ENCODE results near the gene TTC39C.

Gene TTC39C

DNA sequence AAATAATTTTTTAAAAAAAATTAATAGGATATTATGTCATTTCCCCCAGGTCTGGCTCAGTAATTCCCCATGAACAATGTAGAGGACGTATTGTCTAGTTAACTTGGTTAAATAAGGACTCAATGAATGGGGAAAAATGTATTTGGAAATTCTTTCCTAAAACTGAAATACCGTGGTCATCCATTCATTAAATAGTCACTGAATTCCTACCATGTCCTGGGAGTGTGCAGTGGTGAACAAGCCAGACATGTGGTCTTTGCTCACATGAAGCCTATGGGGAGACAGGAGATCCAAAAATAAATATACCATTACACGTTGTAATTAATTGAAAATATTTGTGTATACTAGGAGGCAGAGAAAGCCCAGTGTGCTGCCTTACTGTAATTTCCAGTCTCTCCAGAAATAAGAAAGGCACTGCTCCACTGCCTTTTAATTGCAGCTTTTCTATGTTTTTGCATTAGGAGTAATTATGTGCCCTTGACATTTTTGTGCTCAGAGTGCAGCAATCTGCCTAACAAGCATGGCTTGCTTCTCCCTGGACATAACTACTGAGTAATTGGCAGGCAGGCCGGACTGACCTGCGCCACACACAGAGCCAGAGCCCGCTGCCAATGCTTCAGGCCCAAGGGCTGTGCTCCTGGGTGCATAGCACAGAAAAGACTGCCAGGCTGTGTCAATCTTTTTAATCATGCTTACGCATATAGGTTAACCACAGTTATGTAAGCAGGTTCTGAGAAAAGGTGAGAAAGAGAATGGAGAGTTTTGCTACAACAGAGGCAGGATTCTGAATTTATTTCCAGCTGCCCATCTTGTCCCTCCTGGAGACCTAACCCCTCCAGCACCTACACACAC lies 22.2 kb upstream of the TTC39C start:
- no peak for DNase-seq

- DNase-seq, result no peak
Observed at GRCh38 chr18:23992941-23993280, 21.6 kb upstream of the TTC39C start.

- DNase-seq, result peak; percentile 39
Observed at GRCh38 chr18:23994361-23994902, 20.1 kb upstream of the TTC39C start.

- DNase-seq, result no peak
Observed at GRCh38 chr18:23995180-23995579, 19.4 kb upstream of the TTC39C start.

DNA sequence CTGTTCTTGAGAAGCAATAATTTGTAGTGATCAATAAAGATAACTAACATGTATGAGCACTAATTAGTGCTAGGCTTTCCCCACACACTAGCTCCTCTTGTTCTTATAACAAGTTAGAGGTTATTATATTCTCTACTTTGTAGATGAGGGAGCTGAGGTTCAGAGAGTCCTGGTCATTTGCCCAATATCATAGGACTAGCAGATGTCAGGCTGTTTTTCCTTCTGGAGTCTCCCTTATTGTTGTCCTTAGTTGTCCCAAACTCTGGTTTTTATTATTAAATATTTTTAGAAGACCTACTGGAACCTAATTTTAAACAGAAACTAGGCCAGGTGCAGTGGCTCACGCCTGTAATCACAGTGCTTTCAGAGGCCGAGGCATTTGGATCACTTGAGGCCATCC lies 16.5 kb upstream of the TTC39C start:
- DNase-seq, result no peak

DNA sequence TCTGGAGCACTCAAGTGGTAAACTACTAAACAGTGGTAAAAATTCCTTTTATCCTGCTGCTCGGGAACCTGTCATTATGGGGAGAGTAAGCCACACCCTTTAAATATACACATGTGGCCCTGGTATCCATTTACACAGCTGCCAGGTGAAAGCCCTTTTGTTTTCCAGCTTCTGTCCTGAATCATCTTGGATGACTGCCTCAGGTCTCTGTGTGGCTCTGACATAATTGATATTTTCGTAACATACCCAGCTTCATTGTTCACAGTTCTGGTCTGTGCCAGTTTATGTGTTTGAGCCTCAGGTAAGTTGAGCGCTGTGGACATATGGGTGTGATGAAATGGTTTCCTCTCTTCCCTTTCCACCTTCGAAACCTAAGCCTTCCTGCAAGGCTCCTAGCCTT lies 15.7 kb upstream of the TTC39C start:
- DNase-seq, result no peak

DNA sequence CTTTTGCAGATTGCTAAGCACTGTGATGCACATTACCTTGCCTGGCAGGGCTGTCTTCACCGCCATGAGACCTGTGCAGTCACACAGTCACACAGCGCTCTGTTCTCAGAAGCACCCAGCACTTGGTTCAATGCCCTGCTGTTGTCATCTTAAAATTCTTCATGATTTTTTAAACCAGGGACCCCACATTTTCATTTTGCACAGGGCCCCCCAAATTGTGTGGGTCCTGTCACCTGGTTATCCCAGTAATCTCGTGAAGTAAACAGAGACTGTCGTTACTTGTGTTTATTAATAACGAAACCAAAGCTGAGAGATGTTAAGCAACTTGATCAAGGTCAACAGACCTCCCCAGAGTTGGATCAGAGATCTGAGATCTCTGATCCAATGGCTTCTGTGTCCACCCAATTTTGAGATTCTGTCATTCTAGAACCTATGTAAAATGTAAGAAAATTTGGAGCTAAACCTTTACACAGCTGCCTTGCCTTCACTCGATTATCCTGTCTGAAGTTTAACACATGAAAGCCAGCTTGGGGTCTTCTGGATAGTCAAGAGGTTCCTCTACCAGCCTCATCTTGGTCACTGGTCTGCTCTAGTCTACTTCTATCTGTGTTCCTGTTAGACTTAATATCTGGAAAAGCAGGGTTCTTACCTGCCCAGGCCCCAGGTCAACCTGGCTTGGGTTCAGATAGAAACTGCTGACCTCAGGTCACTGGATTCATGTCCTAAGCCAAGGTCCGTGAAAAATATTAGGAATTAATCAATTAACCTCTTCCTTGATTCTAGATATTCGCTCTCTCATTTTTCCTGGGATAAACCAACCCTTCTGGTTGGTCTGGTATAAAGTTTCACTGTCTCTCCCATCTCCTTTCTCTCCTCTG lies 13.7 kb upstream of the TTC39C start:
- DNase-seq, result no peak

DNA sequence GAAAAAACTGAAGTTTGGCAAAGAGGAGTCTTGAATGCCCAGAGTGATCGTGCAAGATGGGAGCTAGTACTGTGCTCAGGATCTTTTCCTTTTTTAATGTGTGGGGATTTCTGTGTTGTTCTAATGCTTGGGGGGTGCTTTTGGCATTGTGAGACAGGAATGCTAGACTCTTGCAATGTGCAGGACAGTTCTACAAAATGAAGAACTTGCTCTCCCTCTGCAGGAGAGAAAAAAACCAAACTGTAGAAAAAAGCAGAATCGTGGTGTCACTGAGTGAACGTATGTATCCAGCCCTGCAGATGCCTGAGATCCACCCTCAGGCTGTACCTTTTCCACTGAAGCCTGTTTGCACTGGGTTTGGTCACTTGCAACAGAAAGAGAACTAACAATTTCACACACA lies 12.1 kb upstream of the TTC39C start:
- DNase-seq, result no peak

DNA sequence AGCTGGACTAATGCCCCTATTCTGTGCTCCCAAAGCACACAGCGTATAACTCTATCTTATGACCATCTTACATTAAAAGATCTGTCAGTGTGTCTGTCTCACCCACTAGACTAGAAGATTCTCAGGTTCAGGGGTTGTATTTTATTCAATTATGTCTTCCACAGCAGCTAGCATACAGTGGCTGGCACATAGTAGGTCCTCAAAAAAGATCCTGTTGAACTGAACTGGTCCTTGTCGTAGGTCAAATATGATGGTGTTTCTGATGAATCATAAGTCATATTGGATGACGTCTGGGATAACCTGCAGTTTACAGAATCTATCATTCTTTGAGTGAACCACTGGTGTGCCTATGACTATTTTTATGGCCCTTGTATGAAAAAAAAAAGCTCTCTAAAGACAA lies 11.3 kb upstream of the TTC39C start:
- no peak for DNase-seq

GRCh38 chr18:24003903-24004640 lies 10.5 kb upstream of the TTC39C start:
- DNase-seq, result no peak

- no peak for DNase-seq
Observed at GRCh38 chr18:24006712-24007313, 7.7 kb upstream of the TTC39C start.

GRCh38 chr18:24009246-24009645 lies 5.3 kb upstream of the TTC39C start:
- DNase-seq, result no peak

DNA sequence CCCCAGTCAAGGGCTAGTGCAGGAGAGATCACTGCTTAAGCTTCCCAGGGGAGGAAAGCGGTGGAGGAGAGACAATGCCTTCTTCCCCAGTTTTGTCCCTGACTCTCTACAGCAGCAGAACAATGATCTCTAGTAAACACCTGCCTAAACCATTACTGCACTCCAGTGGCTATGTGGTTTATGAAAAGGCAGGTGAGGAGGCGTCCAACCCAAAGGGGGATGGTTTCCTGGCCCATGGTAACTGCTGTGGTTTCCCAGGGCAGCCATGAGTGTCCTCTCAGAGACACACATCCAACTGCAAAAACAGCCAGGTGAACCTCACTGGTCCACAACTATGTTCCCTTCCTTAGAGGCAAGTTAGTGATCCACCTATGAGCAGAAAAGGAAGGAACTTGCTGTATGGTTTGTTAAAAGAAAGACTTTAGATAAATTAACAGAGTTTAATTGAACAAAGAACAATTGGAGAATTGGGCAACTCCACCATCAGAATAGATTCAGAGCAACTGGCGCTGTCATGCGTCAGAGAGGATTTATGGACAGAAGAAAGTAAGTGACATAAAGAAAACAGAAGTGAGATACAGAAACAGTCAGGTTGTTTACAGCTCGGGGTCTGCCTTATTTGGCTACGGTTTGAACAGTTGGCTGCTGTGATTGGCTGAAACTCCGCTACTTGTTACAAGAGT lies 4.8 kb upstream of the TTC39C start:
- no peak for DNase-seq

- no peak for DNase-seq
Observed at GRCh38 chr18:24010673-24011072, 3.9 kb upstream of the TTC39C start.

DNA sequence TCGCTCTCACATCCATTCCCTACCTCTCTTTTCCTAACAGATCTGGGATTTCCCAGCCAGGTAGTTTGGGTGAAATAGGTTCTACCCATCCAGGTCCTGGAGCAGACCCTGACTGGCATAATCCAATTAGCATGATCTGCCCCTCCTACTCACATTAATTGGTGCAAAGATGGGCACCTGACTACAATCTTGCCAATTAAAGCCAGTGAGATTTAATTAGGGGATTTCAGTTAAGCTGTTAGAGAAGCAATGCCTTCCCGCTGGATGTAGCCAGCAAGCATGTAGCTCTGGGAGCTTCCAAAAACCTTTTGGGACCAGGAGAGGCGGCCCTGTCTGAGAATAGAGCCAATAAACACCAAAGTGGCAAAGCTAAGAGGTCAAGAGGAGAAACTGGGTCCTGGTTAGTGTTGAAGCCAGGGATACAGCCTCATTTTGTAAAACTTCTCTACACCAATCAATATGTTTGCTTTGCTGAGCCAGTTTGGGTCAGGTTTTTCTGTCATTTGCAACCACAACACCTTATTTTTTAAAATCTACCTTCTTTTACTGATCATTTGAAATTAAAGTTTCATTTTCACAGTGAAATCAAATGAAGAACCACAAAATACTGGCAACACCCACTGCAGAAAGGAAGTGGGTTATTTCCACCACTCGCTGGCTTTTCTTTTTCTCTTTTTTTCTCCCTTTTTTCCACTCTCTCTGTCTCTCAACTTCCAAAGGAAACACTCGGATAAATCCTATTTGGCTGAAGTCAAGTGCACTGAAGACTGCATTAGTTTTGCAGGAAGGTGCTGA lies 3.2 kb upstream of the TTC39C start:
- no peak for DNase-seq

DNA sequence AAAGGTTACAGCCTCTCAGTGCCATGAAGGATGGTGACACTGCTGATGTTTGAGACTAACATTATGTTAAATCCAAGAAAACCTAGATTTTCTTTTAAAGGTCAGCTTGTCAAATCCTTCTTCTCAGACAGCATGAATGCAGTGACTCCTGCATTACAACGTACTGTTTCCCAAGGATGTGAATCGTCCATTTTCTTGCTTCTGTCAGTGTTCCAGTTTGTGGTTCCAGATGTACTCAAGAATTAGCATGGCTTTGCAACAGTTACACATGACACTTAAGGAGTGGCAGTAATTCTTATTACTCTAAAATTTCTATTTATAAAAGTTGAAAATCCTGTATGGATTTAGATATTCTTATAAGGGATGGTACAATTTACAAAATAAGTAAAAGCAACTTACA lies 1.5 kb upstream of the TTC39C start:
- no peak for DNase-seq

- DNase-seq, result no peak
Observed at GRCh38 chr18:24014986-24015638, 558 bp downstream of the TTC39C start.

DNA sequence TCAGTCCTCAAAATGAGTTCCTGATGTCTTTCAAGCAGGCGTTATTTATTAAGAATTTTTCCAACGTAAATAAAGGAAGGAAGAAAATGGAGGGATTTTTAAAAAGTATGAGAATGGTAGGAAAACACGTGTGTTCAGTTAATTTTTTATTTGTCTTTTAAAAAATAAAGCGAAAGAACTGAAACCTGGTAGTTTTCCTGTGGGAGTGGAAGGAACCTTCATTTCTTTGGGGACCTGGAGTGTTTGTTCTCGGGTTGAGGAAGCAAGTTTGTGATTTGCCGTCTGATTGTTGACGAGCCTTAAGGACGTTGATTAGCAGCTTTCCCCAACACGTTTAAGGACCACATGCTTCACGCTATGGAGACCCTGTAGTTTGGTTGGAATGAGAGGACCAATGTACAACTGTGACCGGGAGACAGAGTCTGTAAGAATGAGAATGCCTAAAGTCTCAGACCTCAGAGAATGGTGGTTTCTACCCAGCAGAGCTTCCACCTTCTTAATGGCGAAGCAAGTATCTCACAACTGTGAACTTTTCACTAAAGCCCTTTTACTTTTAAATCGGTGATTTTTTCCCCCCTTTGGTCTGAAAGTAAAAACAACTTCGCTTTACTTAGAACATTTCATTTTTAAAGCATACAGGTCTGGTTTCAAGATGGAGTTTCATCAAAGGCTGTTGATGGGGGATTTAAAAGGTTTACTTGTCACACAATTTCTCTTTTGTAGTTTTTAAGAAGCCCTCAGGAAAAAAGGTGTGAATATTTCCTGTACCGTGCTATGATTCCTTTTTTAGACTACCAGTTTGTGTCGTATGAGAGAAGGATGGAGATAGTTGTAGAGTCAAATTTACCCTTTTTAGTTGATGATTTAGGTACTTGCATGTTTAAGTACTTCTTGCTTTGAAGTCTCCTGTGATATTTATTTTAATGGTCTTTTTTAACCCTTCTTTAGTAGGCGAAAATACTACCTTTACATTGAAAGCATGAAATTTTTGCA lies 1.4 kb downstream of the TTC39C start:
- no peak for DNase-seq

- DNase-seq, result peak; percentile 29
Observed at GRCh38 chr18:24016643-24017042, 2.1 kb downstream of the TTC39C start.
